Motor neuron (in vitro differentiated cells): Measurements from ENCODE around the gene MMP14. TPM values are rescaled to one million over a fixed set of nuclear protein-coding genes. Genes with fewer than 3 reads are reported as not detected.
A peak's percentile ranks its signal among the peaks of the same experiment; 100 is the strongest.
"Not testable (repeated sequence)": the region's sequence is repeated elsewhere in the genome, so short reads cannot be mapped to it uniquely, and the experiment has no call there.

Experiments
- ATAC-seq, 8 experiments: fragments of 200-7000 bp; cut with Tn5 transposase; replicated peaks in 6 of 8; 2 replicates each; pipeline ENCODE4 v1.8.0; 2021; ENCODE audit warnings: mild to moderate bottlenecking in 8 of 8, moderate library complexity in 8 of 8
- H3K27ac ChIP-seq, 2 donors: fragments of 250-450 bp; sonication (Bioruptor Pico); 2 replicates each; pipeline ENCODE4 v1.9.0; 2021; ENCODE audit warnings: antibody characterized with exemption in 2 of 2, mild to moderate bottlenecking in 2 of 2, moderate library complexity in 1 of 2
- H3K4me1 ChIP-seq, 2 donors: fragments of 250-450 bp; sonication (Bioruptor Pico); replicated peaks in 1 of 2; 2 replicates each; pipeline ENCODE4 v1.6.1; 2021; ENCODE audit warnings: antibody characterized with exemption in 2 of 2, mild to moderate bottlenecking in 2 of 2, moderate library complexity in 1 of 2
- H3K4me3 ChIP-seq, 5 donors: fragments of 250-450 bp; sonication (Bioruptor Pico); 2 replicates each; pipeline ENCODE4 v1.9.0; 2021; ENCODE audit warnings: antibody characterized with exemption in 5 of 5, mild to moderate bottlenecking in 5 of 5, moderate library complexity in 4 of 5
- WGBS, 10 experiments: fragments of 450-650 bp; shearing (Covaris generic); methylation state at CpG; one replicate each; pipeline ENCODE4 v1.0.0; 2022; 5-methylcytosine and 5-hydroxymethylcytosine counted together
- in situ Hi-C, 9 experiments: fragments of 400-800 bp; cut with MboI; loops; one replicate each; pipeline ENCODE4 v1.15.0; 2021; ENCODE audit warnings: low sequenced_read_pairs in 9 of 9, low pct_unique_long_range_greater_than_20kb in 2 of 9; ENCODE audit not compliant: unreplicated experiment in 9 of 9
- total RNA-seq, 8 experiments: library from RNA; unstranded; fragments of 300-600 nt; gene quantifications; 2 replicates each; pipeline versions ENCODE4 v1.2.3 to v1.2.4, GENCODE V29; 2022

MMP14 gene
- total RNA-seq, 8 experiments from 2014 or later, result 0.35 to 290 (median 3.3) TPM

DNA sequence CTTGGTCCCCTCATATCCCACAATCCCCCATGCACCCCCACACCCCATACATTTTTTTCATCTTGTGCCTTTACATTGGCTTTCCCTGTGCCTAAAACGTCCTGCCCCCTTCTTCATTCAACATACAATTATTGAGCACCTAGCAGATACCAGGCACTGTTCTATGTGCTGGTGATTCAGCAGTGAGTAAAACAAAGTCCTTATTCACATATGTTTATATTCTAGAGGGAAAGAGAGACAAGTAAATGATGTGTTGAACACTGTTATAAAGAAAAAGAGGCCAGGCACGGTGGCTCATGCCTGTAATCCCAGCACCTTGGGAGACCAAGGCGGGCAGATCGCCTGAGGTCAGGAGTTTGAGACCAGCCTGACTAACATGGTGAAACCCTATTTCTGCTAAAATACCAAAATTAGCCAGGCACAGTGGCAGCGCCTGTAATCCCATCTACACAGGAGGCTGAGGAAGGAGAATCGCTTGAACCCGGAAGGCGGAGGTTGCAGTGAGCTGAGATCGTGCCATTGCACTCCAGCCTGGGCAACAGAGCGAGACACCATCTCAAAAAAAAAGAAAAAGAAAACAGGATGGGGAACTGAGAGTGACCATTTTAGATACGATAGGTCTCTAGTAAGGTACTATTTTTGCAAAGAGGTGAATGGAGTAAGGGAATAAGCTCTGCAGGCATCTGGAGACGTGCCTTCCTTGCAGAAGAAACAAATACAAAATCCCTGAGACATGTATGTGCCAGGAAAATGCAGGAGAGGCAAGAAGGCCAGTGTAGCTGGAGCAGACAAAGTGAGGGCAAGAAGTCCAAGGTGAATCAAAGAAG is 33.3 kb upstream of the MMP14 start:
- WGBS, 10 experiments, result 60 to 97% (median 77%) methylated on average over 1 to 9 of the region's 12 CpGs; no CpG with 5 or more reads in 2 of the 10 experiments
- no peak for ATAC-seq

GRCh38 chr14:22803687-22803974 is 32.8 kb upstream of the MMP14 start:
- 40 to 100% (median 87%) methylated on average over 1 to 3 of the region's 3 CpGs; no CpG with 5 or more reads in 4 of the 10 experiments for WGBS, 10 experiments
- H3K4me1 ChIP-seq, result no peaks in the 10 kb centered on the region
- H3K4me3 ChIP-seq, result no peak overlapping the region
- in situ Hi-C loops, result no loop called here
- no peak for ATAC-seq
- no peak overlapping the region for H3K27ac ChIP-seq

More for the DNA sequence above, 33.3 kb upstream of the MMP14 start:
- Histone ChIP-seq H3K4me3 (no peak overlapping the region), H3K4me1 (no peaks in the 10 kb centered on the region), H3K27ac (no peak overlapping the region)
- in situ Hi-C loops, result no loop called here

DNA sequence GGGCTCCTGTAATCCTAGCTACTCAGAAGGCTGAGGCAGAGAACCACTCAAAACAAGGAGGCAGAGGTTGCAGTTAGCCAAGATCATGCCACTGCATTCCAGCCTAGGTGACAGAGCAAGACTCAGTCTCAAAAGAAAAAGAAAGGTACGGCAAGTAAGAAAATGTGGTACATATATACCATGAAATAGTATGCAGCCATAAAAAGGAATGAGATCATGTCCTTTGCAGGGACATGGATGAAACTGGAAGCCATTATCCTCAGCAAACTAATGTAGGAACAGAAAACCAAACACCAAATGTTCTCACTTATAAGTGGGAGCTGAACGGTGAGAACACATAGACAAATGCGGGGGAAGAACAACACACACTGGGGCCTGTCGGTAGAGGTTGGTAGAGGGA is 31.1 kb upstream of the MMP14 start:
- not testable (repeated sequence) for H3K4me1 ChIP-seq
- WGBS, 10 experiments, result 60 to 100% (median 86%) methylated on average over 1 to 4 of the region's 4 CpGs; no CpG with 5 or more reads in 1 of the 10 experiments

DNA sequence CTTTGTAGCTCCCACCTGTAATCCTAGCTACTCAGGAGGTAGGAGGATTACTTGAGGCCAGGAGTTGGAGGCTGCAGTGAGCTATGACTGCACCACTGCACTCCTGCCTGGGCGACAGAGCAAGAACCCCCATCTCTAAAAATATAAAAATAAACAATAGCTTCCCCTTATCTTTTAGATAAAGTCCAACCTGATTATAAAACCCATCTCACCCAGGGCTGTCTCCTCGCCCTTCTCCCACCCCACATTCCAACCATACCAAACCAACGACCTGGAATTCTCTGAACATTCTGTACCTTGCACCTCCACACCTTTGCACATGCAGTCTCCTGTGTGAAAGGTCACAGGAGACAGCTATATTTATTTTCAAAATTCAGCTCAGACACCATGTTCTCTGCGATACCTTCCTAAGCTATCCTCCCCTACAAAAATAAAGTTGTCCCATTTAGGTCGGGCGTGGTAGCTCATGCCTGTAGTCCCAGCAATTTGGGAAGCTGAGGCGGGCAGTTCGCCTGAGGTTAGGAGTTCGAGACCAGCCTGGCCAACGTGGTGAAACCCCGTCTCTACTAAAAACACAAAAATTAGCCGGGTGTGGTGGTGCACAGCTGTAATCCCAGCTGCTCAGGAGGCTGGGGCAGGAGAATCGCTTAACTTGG is 28.8 kb upstream of the MMP14 start:
- in situ Hi-C loops, result no loop called here
- no peak for ATAC-seq

More for the DNA sequence above, 31.1 kb upstream of the MMP14 start:
- in situ Hi-C loops, ATAC-seq, H3K4me3 ChIP-seq, H3K27ac ChIP-seq: not testable (repeated sequence)

DNA sequence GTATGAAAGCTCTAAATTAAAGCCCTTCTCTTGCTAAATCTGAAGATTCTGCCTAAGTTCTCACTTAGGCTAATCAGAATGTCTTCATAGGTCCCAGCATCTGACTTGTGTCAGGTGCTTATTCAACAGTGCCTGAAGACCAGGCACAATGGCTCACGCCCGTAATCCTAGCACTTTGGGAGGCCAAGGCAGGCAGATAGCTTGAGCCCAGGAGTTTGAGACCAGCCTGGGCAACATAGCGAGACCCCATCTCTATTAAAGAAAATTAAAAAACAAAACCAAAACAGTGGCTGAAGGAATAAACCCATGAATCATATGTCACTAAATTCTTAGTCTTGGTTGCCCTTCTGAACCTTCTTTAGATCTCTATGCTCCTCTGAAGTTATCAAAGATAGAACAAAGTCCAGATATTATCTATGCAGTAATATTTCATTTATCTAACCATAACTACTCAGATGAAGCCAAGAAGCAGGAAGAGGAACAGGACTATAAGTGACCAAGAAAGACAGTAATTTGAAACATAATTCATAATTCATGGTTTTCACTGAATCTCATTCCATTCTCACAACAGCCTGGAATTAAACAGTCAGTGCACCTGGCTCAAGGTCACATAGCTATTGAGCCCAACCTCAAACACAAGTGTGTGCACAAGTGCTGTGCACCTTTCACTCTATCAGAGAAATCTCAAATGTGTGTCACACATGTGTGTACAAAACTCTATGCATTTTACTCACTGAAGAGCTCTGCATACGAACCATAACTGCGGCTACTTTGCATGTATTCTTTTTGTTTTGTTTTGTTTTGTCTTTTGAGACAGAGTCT is 27.8 kb upstream of the MMP14 start:
- WGBS, 10 experiments, result 42 to 100% (median 69%) methylated on average over 1 to 5 of the region's 5 CpGs; no CpG with 5 or more reads in 2 of the 10 experiments
- in situ Hi-C loops, result no loop called here

More for the DNA sequence above, 28.8 kb upstream of the MMP14 start:
- Histone ChIP-seq H3K27ac (no peak overlapping the region), H3K4me1 (no peaks in the 10 kb centered on the region), H3K4me3 (no peak overlapping the region)
- 40 to 91% (median 71%) methylated on average over 1 to 9 of the region's 13 CpGs; no CpG with 5 or more reads in 1 of the 10 experiments for WGBS, 10 experiments

DNA sequence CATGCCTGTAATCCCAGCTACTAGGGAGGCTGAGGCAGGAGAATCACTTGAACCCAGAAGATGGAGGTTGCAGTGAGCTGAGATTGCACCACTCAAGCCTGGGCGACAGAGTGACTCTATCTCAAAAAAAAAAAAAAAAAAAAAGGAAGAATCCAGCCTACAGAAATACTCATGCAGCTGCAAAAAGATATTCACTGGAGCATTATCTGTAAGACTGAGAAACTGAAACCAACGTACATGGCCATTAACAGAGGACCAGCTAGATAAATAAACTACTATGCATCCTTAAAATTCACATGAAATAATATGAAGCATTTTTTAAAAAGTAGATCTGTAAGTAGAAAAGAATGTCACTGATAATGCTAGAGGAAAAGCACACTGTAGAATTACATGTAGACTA is 24.7 kb upstream of the MMP14 start:
- no peak for ATAC-seq
- Histone ChIP-seq H3K4me3 (no peak overlapping the region), H3K27ac (no peak overlapping the region), H3K4me1 (no peaks in the 10 kb centered on the region)
- in situ Hi-C loops, result no loop called here
- 0 to 82% (median 43%) methylated on average over 1 to 2 of the region's 2 CpGs; no CpG with 5 or more reads in 1 of the 10 experiments for WGBS, 10 experiments

More for the DNA sequence above, 27.8 kb upstream of the MMP14 start:
- H3K4me3 ChIP-seq, result no peak overlapping the region
- ATAC-seq, result no peak
- H3K4me1 ChIP-seq, result no peaks in the 10 kb centered on the region
- no peak overlapping the region for H3K27ac ChIP-seq

DNA sequence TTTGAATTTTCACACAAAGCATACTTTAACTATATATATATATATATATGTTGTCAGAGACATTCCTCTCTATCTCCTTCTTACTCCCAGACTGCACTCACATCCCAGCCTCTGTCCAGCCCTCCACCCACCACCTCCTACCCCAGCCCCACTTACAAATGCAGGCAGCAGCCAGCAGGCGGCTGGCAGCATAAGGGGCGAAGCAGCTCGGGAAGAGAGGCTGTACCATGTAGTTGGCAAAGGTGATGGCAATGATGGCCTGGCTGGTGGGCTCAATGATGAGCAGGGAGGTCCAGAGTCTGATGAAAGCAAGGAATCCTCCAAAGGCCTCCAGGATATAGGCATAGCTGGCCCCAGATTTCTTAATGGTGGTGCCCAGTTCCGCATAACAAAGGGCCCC is 23.6 kb upstream of the MMP14 start:
- in situ Hi-C loops, result no loop called here

GRCh38 chr14:22813145-22813544 is 23.2 kb upstream of the MMP14 start:
- no peak overlapping the region for H3K27ac ChIP-seq
- 27 to 100% (median 58%) methylated on average over 1 to 6 of the region's 9 CpGs; no CpG with 5 or more reads in 3 of the 10 experiments for WGBS, 10 experiments
- no peak for ATAC-seq

More for the DNA sequence above, 23.6 kb upstream of the MMP14 start:
- Histone ChIP-seq H3K4me1 (no peaks in the 10 kb centered on the region), H3K4me3 (no peak overlapping the region), H3K27ac (no peak overlapping the region)
- no peak for ATAC-seq
- WGBS, 10 experiments, result 80 to 100% (median 81%) methylated on average over 1 to 4 of the region's 4 CpGs; no CpG with 5 or more reads in 7 of the 10 experiments

GRCh38 chr14:22814373-22814772 is 22.0 kb upstream of the MMP14 start:
- no peak overlapping the region for H3K4me3 ChIP-seq

More at GRCh38 chr14:22813145-22813544, 23.2 kb upstream of the MMP14 start:
- no peaks in the 10 kb centered on the region for H3K4me1 ChIP-seq
- H3K4me3 ChIP-seq, result no peak overlapping the region
- in situ Hi-C loops, result no loop called here

DNA sequence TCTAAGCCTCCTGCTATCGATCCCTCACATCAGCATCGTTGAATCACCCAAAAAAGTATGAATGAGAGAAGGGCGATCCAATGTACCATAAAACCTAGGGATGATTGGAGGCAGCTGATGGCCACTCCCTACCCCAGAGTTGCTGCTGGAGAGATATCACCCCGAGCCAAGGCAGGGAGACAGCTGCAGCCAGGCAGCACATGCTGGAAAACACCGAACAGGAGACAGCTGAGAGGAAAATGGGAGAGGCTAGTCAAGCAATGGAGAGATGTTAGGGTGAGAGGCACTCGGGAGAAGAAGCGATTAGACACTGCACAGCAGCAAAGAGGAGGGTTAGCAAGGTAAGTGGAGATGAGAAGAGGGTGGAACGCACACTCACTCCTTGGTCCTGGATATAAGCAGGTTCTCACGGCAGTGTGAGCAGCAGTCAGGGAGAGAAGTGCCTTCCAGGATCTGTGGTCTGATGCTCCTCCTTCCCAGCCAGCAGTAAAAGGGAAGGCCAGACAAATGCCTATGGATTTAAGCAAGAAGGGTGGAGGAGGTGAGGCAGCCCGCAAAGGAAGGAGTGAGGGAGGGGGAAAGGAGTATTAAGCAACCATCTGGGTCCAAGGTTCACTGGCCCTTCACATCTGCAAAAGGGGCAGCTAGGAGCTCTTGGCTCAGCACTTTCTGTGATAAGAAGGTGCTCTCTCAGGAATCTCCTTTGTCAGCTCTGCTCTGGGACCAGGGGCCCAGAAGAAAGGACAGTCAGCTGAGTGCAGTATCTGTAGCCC is 21.3 kb upstream of the MMP14 start, which contains the start of gene SLC7A7:
SLC7A7 (minus strand) TSS at position 495 of the 773 bp plus-strand sequence. CDS start 2,037 bp downstream, outside the sequence.
- in situ Hi-C loops, result no loop called here
- WGBS, 10 experiments, result 7 to 90% (median 56%) methylated on average over 2 to 7 of the region's 10 CpGs; no CpG with 5 or more reads in 1 of the 10 experiments
- H3K4me1 ChIP-seq, result no peaks in the 10 kb centered on the region
- H3K27ac ChIP-seq, result no peak within 1 kb of the TSS
- H3K4me3 ChIP-seq, result no peak within 1 kb of the TSS
- peak in 3 of 8 experiments; percentile 44 to 66 (median 64) for ATAC-seq

More at GRCh38 chr14:22814373-22814772, 22.0 kb upstream of the MMP14 start:
- Histone ChIP-seq H3K27ac (no peak overlapping the region), H3K4me1 (no peaks in the 10 kb centered on the region)
- in situ Hi-C loops, result no loop called here
- no peak for ATAC-seq
- WGBS, 10 experiments, result 77 to 100% (median 90%) methylated on average over 1 to 4 of the region's 7 CpGs; no CpG with 5 or more reads in 5 of the 10 experiments

DNA sequence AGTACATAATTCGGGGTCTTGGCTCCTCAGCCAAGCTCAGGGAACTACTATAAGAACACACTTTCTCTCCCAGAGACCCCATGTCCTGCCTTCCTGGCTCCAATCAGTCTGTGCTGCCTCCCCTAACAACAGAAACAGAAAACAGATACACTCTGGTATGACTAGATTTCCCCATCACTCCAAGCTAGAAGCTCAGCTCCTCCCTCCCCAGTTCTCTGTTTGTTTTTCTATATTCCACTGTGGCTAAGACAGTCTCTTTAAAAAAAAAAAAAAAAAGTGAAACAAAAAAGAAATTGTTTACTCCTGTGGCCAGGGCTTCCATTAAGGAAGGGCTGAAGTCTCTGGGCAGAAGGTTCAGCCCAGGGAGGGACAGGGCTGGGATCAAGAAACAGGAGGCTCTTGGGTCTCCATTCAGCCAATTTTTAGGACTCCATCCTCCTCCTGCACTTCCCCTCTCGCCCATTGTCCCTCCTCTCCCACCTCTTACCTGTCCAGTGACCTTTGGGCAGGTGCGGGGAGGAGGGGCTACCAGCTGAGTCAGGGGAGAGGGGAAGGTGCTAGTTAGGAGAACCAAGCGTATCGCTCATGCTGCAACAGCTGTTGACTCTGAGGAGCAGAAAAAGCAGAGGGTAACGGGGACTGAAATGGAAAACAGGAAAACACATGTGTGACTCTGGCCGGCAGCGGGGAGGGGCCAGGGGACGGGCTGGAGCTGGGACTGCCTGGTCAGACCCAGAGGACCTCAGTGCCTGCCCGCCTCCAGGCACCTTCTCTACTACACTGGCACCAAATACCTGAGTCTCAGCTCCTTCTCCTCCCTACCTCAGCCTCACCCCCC is 17.0 kb upstream of the MMP14 start:
- H3K4me3 ChIP-seq, result no peak overlapping the region
- WGBS, 10 experiments, result 10 to 71% (median 47%) methylated on average over 1 to 6 of the region's 10 CpGs; no CpG with 5 or more reads in 4 of the 10 experiments
- H3K4me1 ChIP-seq, result peaks cover 6 to 12% of the 10 kb centered on the region in 2 donors
- ATAC-seq, result peak in 4 of 8 experiments; percentile 7 to 60 (median 10)
- H3K27ac ChIP-seq, result no peak overlapping the region
- in situ Hi-C loops, result no loop called here
